ENCODE measurements around the gene WDFY1. TPM values are rescaled to one million over a fixed set of nuclear protein-coding genes. Genes with fewer than 3 reads are reported as not detected.

The WDFY1 gene
- total RNA-seq, 4 donors from 2014 or later = 19.4 to 29.2 (median 24.7) TPM

GRCh38 chr2:223856021-223856420, 89.1 kb downstream of the WDFY1 start:
- intact Hi-C loops (cut with DNase I) = no loop called here
- DNase-seq (ENCODE audit: extremely low spot score) = no peak
- no peaks in the 10 kb centered on the region for H3K27me3 ChIP-seq
- no peak overlapping the region for H3K4me3 ChIP-seq
- H3K36me3 ChIP-seq = peaks cover 0 to 14% (median 0%) of the 10 kb centered on the region in 4 donors
- WGBS = 52% methylated on average over 2 of the region's 2 CpGs
- no peak overlapping the region for H3K27ac ChIP-seq (replicated peaks in 1 of 4)
- H3K4me1 ChIP-seq = no peaks in the 10 kb centered on the region
- TF ChIP-seq POLR2A (IDR thresholded peaks at IDR 0.05; ENCODE audit: low read depth) = no peak
- TF ChIP-seq EP300 (IDR thresholded peaks at IDR 0.05) = no peak
- no peak for TF ChIP-seq CTCF (IDR thresholded peaks at IDR 0.05)
- TF ChIP-seq POLR2AphosphoS5 (IDR thresholded peaks at IDR 0.05) = no peak
- H3K9me3 ChIP-seq = no peaks in the 10 kb centered on the region

- Histone ChIP-seq H3K4me1 (no peaks in the 10 kb centered on the region), H3K4me3 (no peak overlapping the region), H3K9me3 (no peaks in the 10 kb centered on the region), H3K27me3 (no peaks in the 10 kb centered on the region), H3K27ac (replicated peaks in 1 of 4) (no peak overlapping the region), H3K36me3 (peaks cover 0 to 14% (median 0%) of the 10 kb centered on the region in 4 donors)
- intact Hi-C loops (cut with DNase I) = no loop called here
- WGBS = 91% methylated on average over 5 of the region's 5 CpGs
- DNase-seq (ENCODE audit: extremely low spot score) = no peak
- TF ChIP-seq EP300 (IDR thresholded peaks at IDR 0.05) = no peak
- TF ChIP-seq POLR2A (IDR thresholded peaks at IDR 0.05; ENCODE audit: low read depth) = no peak
- TF ChIP-seq POLR2AphosphoS5 (IDR thresholded peaks at IDR 0.05) = no peak
- no peak for TF ChIP-seq CTCF (IDR thresholded peaks at IDR 0.05)
Observed at GRCh38 chr2:223855426-223855825, 89.7 kb downstream of the WDFY1 start.

- H3K27me3 ChIP-seq = no peaks in the 10 kb centered on the region
- H3K36me3 ChIP-seq = peaks cover 0 to 14% (median 0%) of the 10 kb centered on the region in 4 donors
- intact Hi-C loops (cut with DNase I) = no loop called here
- no peak overlapping the region for H3K4me3 ChIP-seq
- H3K27ac ChIP-seq (replicated peaks in 1 of 4) = no peak overlapping the region
- no peaks in the 10 kb centered on the region for H3K4me1 ChIP-seq
- 87% methylated on average over 2 of the region's 2 CpGs for WGBS
- TF ChIP-seq EP300 (IDR thresholded peaks at IDR 0.05) (no peak), POLR2AphosphoS5 (IDR thresholded peaks at IDR 0.05) (no peak), CTCF (IDR thresholded peaks at IDR 0.05) (no peak), POLR2A (IDR thresholded peaks at IDR 0.05; ENCODE audit: low read depth) (no peak)
- DNase-seq (ENCODE audit: extremely low spot score) = no peak
- H3K9me3 ChIP-seq = no peaks in the 10 kb centered on the region
Observed at GRCh38 chr2:223854741-223855140, 90.4 kb downstream of the WDFY1 start.

- WGBS = 95% methylated on average over 3 of the region's 3 CpGs
- no peaks in the 10 kb centered on the region for H3K9me3 ChIP-seq
- H3K27me3 ChIP-seq = no peaks in the 10 kb centered on the region
- H3K27ac ChIP-seq (replicated peaks in 1 of 4) = no peak overlapping the region
- DNase-seq (ENCODE audit: extremely low spot score) = no peak
- intact Hi-C loops (cut with DNase I) = no loop called here
- peaks cover 0 to 14% (median 0%) of the 10 kb centered on the region in 4 donors for H3K36me3 ChIP-seq
- no peaks in the 10 kb centered on the region for H3K4me1 ChIP-seq
- H3K4me3 ChIP-seq = no peak overlapping the region
- TF ChIP-seq POLR2A (IDR thresholded peaks at IDR 0.05; ENCODE audit: low read depth) (no peak), POLR2AphosphoS5 (IDR thresholded peaks at IDR 0.05) (no peak)
Observed at GRCh38 chr2:223853425-223853837, 91.7 kb downstream of the WDFY1 start.

GRCh38 chr2:223852281-223852795, 92.8 kb downstream of the WDFY1 start:
- TF ChIP-seq CTCF (IDR thresholded peaks at IDR 0.05) = no peak
- TF ChIP-seq EP300 (IDR thresholded peaks at IDR 0.05) = no peak
- TF ChIP-seq POLR2AphosphoS5 (IDR thresholded peaks at IDR 0.05) = no peak
- TF ChIP-seq POLR2A (IDR thresholded peaks at IDR 0.05; ENCODE audit: low read depth) = no peak
- no peaks in the 10 kb centered on the region for H3K4me1 ChIP-seq
- H3K9me3 ChIP-seq = no peaks in the 10 kb centered on the region
- H3K27ac ChIP-seq (replicated peaks in 1 of 4) = no peak overlapping the region
- 95% methylated on average over 3 of the region's 3 CpGs for WGBS
- H3K27me3 ChIP-seq = no peaks in the 10 kb centered on the region
- no peak for DNase-seq (ENCODE audit: extremely low spot score)
- intact Hi-C loops (cut with DNase I) = no loop called here
- no peak overlapping the region for H3K4me3 ChIP-seq
- H3K36me3 ChIP-seq = peaks cover 0 to 14% (median 0%) of the 10 kb centered on the region in 4 donors

All from esophagus muscularis mucosa (tissue), 4 donors.